K562 (cell line): ENCODE results near the gene TXNRD1.

ENCODE experiments used
- CREBBP ChIP-seq: IDR thresholded peaks from one replicate; pipeline ENCODE4 v1.6.1; 2012; ENCODE audit warnings: low read depth, mild to moderate bottlenecking, control low read depth, inconsistent platforms, low read length
- CTCF ChIP-seq, 3 experiments: IDR thresholded peaks in 2 of 3; conservative IDR thresholded peaks in 1 of 3; 2 replicates each; pipeline ENCODE4 v1.5.1; 2011 to 2012; ENCODE audit warnings: low read length in 3 of 3, mild to moderate bottlenecking in 3 of 3, control low read depth in 2 of 3, improper control_type of control experiment in 1 of 3, inconsistent platforms in 1 of 3, low read depth in 1 of 3, mixed read lengths in 1 of 3, moderate library complexity in 1 of 3; ENCODE audit not compliant: insufficient read depth in 2 of 3
- DIDO1 ChIP-seq: fragments of 450-650 bp; IDR thresholded peaks from 2 replicates; pipeline ENCODE4 v1.6.1; 2016; ENCODE audit warnings: low read depth, missing biosample characterization, missing genetic modification characterization
- ETS1 ChIP-seq: conservative IDR thresholded peaks from 2 replicates; pipeline ENCODE4 v1.6.1; 2011; ENCODE audit warnings: low read depth, mild to moderate bottlenecking, low read length; ENCODE audit not compliant: control insufficient read depth
- KDM5B ChIP-seq: fragments of 200-600 bp; sonication (generic); IDR thresholded peaks from 2 replicates; pipeline ENCODE4 v1.6.1; 2012; ENCODE audit warnings: low read depth, mild to moderate bottlenecking, moderate library complexity, low read length, control low read depth, inconsistent platforms; ENCODE audit not compliant: insufficient replicate concordance
- NFE2L1 ChIP-seq: fragments of 450-650 bp; IDR thresholded peaks from 2 replicates; pipeline ENCODE4 v1.6.1; 2016; ENCODE audit warnings: missing genetic modification characterization, low read depth, mild to moderate bottlenecking, missing compliant biosample characterization, moderate library complexity, borderline replicate concordance
- NKRF ChIP-seq: fragments of 450-650 bp; IDR thresholded peaks from 2 replicates; pipeline ENCODE4 v1.6.1; 2016; ENCODE audit warnings: borderline replicate concordance
- PBX2 ChIP-seq, 2 experiments: IDR thresholded peaks in 1 of 2; conservative IDR thresholded peaks in 1 of 2; 2 replicates each; pipeline ENCODE4 v1.6.1; 2016; ENCODE audit warnings: low read depth in 2 of 2, mild to moderate bottlenecking in 1 of 2, missing compliant biosample characterization in 1 of 2, missing genetic modification characterization in 1 of 2, moderate library complexity in 1 of 2
- POLR2A ChIP-seq: fragments of 450-650 bp; conservative IDR thresholded peaks from 2 replicates; pipeline ENCODE4 v1.6.1; 2016
- TAF9B ChIP-seq: fragments of 450-650 bp; IDR thresholded peaks from 2 replicates; pipeline ENCODE4 v1.6.1; 2018; ENCODE audit warnings: mild to moderate bottlenecking; ENCODE audit not compliant: partially characterized antibody

- no peak for TF ChIP-seq CTCF (IDR thresholded peaks at IDR 0.05 in 2 of 3, conservative IDR thresholded peaks at IDR 0.05 in 1 of 3; ENCODE audit: insufficient read depth in 2 of 3, low read depth in 1 of 3, low read length in 3 of 3)
- no peak for TF ChIP-seq TAF9B
- TF ChIP-seq NFE2L1 (tag), result no peak
- no peak for TF ChIP-seq ETS1
- no peak for TF ChIP-seq PBX2 (CRISPR knock-in tag; IDR thresholded peaks at IDR 0.05; ENCODE audit: low read depth)
- no peak for TF ChIP-seq PBX2 (tag; conservative IDR thresholded peaks at IDR 0.05; ENCODE audit: low read depth)
- TF ChIP-seq CREBBP, result no peak
- TF ChIP-seq KDM5B, result no peak
- TF ChIP-seq NKRF, result no peak
- TF ChIP-seq DIDO1 (tag), result no peak
- no peak; the same call in 1 of the 2 replicates for TF ChIP-seq POLR2A
These were observed 136.6 kb downstream of the TXNRD1 start for GRCh38 chr12:104352106-104352713.
